GM18951 (cell line): Measurements from ENCODE around the gene GPX3.

Source experiments
- POLR2A ChIP-seq: IDR thresholded peaks from 4 replicates; pipeline ENCODE4 v1.6.1; 2011; ENCODE audit warnings: mild to moderate bottlenecking; ENCODE audit not compliant: insufficient read length, insufficient read depth; ENCODE audit errors: extremely low read depth
- in situ Hi-C: fragments of 300-500 bp; cut with MboI; formaldehyde crosslinking; loops from one replicate; pipeline ENCODE4 v1.12.0; 2022; ENCODE audit warnings: low sequenced_read_pairs, mixed read lengths, inconsistent platforms; ENCODE audit not compliant: unreplicated experiment

Gene GPX3

GRCh38 chr5:151063142-151063989 lies 43.0 kb downstream of the GPX3 start:
- in situ Hi-C loops: no loop called here
- no peak for TF ChIP-seq POLR2A

GRCh38 chr5:151064916-151065499 lies 44.6 kb downstream of the GPX3 start:
- TF ChIP-seq POLR2A: no peak
- in situ Hi-C loops: no loop called here

- in situ Hi-C loops: no loop called here
- TF ChIP-seq POLR2A: no peak
Observed at GRCh38 chr5:151065609-151066008, 45.2 kb downstream of the GPX3 start.

- no peak for TF ChIP-seq POLR2A
- in situ Hi-C loops: no loop called here
Observed at GRCh38 chr5:151066920-151067319, 46.5 kb downstream of the GPX3 start.

GRCh38 chr5:151067632-151068432 lies 47.4 kb downstream of the GPX3 start:
- in situ Hi-C loops: no loop called here
- no peak for TF ChIP-seq POLR2A

- in situ Hi-C loops: no loop called here
- TF ChIP-seq POLR2A: peak; percentile 9
Observed at GRCh38 chr5:151068433-151069197, 48.2 kb downstream of the GPX3 start.

- TF ChIP-seq POLR2A: no peak
- in situ Hi-C loops: no loop called here
Observed at GRCh38 chr5:151070449-151070848, 50.1 kb downstream of the GPX3 start.

- in situ Hi-C loops: no loop called here
- no peak for TF ChIP-seq POLR2A
Observed at GRCh38 chr5:151071021-151071420, 50.6 kb downstream of the GPX3 start.

GRCh38 chr5:151071848-151072629 lies 51.6 kb downstream of the GPX3 start:
- in situ Hi-C loops: no loop called here
- TF ChIP-seq POLR2A: no peak

- TF ChIP-seq POLR2A: no peak
- in situ Hi-C loops: no loop called here
Observed at GRCh38 chr5:151072630-151073025, 52.2 kb downstream of the GPX3 start.

GRCh38 chr5:151073280-151073679 lies 52.9 kb downstream of the GPX3 start:
- TF ChIP-seq POLR2A: no peak
- in situ Hi-C loops: no loop called here

GRCh38 chr5:151074557-151074956 lies 54.2 kb downstream of the GPX3 start:
- in situ Hi-C loops: no loop called here
- no peak for TF ChIP-seq POLR2A
